Adipocyte (in vitro differentiated cells): Measurements from ENCODE around the gene SYTL3.
"Not testable (repeated sequence)": the region's sequence is repeated elsewhere in the genome, so short reads cannot be mapped to it uniquely, and the experiment has no call there.

Experiments
- DNase-seq: peaks from one replicate; pipeline ENCODE4 v3.0.0-alpha.2; 2015; ENCODE audit warnings: low read depth
- H3K27me3 ChIP-seq: replicated peaks from 2 replicates; pipeline ENCODE4 v1.7.0; 2013; ENCODE audit warnings: mild to moderate bottlenecking, low read length, moderate library complexity; ENCODE audit not compliant: control insufficient read depth, insufficient read depth
- H3K36me3 ChIP-seq: 2 replicates; pipeline ENCODE4 v1.7.0; 2013; ENCODE audit warnings: low read length, mild to moderate bottlenecking, moderate library complexity; ENCODE audit not compliant: control insufficient read depth, insufficient read depth, severe bottlenecking
- H3K4me1 ChIP-seq: 2 replicates; pipeline ENCODE4 v1.7.0; 2013; ENCODE audit warnings: mild to moderate bottlenecking, low read length, moderate library complexity; ENCODE audit not compliant: control insufficient read depth, insufficient read depth
- H3K4me3 ChIP-seq: 2 replicates; pipeline ENCODE4 v1.7.0; 2013; ENCODE audit warnings: mild to moderate bottlenecking, low read length, moderate library complexity
- H3K9ac ChIP-seq: 2 replicates; pipeline ENCODE4 v1.7.0; 2013; ENCODE audit warnings: mild to moderate bottlenecking, low read length, moderate library complexity
- H3K9me3 ChIP-seq: 2 replicates; pipeline ENCODE4 v1.7.0; 2013; ENCODE audit warnings: mild to moderate bottlenecking, low read length, moderate library complexity; ENCODE audit not compliant: control insufficient read depth

The SYTL3 gene

DNA sequence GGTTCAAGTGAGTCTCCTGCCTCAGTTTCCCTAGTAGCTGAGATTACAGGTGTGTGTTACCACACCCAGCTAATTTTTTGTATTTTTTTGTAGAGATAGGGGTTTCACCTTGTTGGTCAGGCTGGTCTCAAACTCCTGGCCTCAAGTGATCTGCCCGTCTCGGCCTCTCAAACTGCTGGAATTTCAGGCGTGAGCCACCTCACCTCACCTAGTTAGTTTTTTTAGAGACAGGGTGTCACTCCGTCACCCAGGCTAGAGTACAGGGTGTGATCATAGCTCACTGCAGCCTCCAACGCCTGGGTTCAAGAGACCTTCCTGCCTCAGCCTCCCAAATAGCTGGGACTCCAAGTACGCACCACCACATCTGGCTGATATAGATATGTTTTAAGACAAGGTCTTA lies 22.9 kb downstream of the SYTL3 start:
- no peak overlapping the region for H3K9ac ChIP-seq
- H3K27me3 ChIP-seq, result no peaks in the 10 kb centered on the region
- H3K4me1 ChIP-seq, result peaks cover 17% of the 10 kb centered on the region
- H3K4me3 ChIP-seq, result no peak overlapping the region
- no peak for DNase-seq
- no peaks in the 10 kb centered on the region for H3K9me3 ChIP-seq
- H3K36me3 ChIP-seq, result no peaks in the 10 kb centered on the region

DNA sequence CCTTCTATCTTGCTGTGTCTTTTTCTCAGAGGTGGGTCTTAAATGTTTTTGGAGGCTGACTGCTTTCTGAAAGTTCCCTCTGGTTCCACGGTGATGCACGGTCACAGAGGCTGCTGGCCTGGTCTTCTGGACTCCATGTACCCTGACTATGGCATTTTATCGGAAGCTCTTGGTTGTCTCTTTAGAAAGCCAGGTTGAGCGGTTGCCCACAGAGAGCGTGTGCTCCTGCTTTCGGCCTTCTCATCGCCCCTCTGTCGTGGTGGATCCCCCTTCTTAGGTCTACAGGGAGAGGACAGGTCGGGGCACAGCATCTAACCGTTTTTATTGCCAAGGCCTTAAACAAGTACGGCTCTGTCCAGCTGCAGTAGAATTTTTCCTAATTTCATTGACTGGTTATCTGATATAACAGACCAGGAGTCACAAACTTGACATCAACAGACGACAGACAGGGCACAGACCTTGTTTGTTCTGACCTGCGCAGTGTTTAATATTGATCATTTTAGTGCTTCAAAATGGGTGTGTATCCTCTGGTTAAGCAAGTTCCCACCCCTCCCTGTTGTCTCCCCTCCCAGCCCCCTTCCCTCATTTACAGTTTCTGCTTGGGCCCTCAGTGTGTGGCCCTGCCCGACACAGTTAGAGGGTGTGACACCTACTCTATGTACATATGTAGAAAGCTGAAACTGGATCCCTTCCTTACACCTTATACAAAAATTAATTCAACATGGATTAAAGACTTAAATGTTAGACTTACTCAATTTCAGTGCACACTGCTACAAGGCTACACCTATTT lies 24.7 kb downstream of the SYTL3 start:
- Histone ChIP-seq H3K4me3 (no peak overlapping the region), H3K9me3 (no peaks in the 10 kb centered on the region), H3K36me3 (no peaks in the 10 kb centered on the region), H3K4me1 (peaks cover 14% of the 10 kb centered on the region), H3K9ac (no peak overlapping the region), H3K27me3 (no peaks in the 10 kb centered on the region)
- no peak for DNase-seq

DNA sequence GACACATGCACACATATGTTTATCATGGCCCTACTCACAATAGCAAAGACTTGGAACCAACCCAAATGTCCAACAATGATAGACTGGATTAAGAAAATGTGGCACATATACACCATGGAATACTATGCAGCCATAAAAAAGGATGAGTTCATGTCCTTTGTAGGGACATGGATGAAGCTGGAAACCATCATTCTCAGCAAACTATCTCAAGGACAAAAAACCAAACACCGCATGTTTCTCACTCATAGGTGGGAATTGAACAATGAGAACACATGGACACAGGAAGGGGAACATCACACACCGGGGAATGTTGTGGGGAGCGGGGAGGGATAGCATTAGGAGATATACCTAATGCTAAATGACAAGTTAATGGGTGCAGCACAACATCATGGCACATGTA lies 27.2 kb downstream of the SYTL3 start:
- not testable (repeated sequence) for H3K36me3 ChIP-seq, DNase-seq, H3K9me3 ChIP-seq, H3K9ac ChIP-seq, H3K27me3 ChIP-seq, H3K4me3 ChIP-seq
- H3K4me1 ChIP-seq, result peaks cover 10% of the 10 kb centered on the region

DNA sequence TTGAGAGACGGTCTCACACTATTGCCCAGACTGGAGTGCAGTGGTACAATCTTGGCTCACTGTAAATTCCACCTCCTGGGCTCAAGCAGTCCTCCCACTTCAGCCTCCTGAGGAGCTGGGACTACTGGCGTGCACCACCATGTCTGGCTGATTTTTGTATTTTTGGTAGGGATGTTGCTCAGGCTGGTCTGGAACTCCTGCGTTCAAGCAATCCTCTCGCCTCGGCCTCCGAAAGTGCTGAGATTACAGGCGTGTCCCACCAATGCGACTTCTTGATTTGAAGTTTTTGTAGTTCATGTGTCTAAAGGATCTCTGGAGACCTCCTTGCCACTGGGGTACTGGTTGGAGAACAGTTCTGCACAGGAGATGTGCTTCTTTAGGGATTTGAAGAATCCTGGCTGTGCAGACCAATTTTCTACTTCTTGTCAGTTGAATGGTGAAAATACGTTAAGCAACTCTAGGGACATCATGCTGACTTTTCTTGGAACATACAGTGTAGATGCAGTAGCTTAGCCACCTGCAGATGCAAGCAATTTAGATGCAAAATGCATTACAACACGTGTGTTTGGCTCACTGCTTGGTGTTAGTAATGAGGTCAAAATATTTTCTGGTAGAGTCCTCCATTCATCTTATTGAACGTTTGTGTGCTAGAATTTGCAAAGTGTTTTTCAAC lies 28.2 kb downstream of the SYTL3 start:
- Histone ChIP-seq H3K9me3 (no peaks in the 10 kb centered on the region), H3K9ac (no peak overlapping the region), H3K4me3 (no peak overlapping the region), H3K27me3 (no peaks in the 10 kb centered on the region), H3K4me1 (peaks cover 10% of the 10 kb centered on the region), H3K36me3 (no peaks in the 10 kb centered on the region)
- DNase-seq, result no peak

DNA sequence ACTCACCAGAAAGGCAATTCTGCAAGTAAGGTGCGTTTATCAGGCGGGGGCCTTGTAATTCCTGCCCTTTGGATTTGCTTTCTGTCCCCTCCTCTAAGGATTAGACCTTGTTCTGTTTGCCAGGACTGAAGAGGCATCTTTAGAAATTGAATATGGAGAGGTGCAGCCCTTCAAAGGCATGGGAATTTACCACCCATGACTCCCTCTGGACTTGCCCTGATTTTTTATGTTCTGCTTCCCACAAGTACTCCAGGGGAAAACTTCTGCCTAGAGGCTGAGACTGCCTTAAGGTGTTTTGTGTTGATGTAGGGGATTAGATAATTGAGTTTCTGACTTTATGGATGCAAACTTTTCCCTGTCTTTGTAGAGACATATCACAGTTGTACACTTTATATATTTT lies 30.2 kb downstream of the SYTL3 start:
- Histone ChIP-seq H3K9me3 (no peaks in the 10 kb centered on the region), H3K27me3 (no peaks in the 10 kb centered on the region), H3K36me3 (no peaks in the 10 kb centered on the region), H3K4me1 (peaks cover 28% of the 10 kb centered on the region), H3K4me3 (no peak overlapping the region), H3K9ac (no peak overlapping the region)
- DNase-seq, result no peak

DNA sequence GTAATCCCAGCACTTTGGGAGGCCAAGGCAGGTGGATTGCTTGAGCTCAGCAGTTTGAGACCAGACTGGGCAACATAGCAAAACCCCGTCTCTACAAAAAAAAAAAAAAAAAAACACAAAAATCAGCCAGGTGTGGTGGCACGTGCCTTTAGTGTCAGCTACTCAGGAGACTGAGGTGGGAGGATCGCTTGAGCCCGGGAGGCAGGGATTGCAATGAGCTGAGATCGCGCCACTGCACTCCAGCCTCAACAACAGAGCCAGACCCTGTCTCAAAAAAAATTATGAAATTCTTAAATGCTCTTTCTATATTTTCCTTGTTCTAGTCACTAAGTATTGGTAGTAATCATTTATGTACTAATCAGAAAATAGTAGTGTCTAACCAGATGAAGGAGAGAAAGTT lies 30.6 kb downstream of the SYTL3 start:
- H3K36me3 ChIP-seq, result no peaks in the 10 kb centered on the region
- H3K4me3 ChIP-seq, result no peak overlapping the region
- H3K4me1 ChIP-seq, result peaks cover 30% of the 10 kb centered on the region
- H3K9ac ChIP-seq, result no peak overlapping the region
- H3K9me3 ChIP-seq, result no peaks in the 10 kb centered on the region
- no peaks in the 10 kb centered on the region for H3K27me3 ChIP-seq
- no peak for DNase-seq

DNA sequence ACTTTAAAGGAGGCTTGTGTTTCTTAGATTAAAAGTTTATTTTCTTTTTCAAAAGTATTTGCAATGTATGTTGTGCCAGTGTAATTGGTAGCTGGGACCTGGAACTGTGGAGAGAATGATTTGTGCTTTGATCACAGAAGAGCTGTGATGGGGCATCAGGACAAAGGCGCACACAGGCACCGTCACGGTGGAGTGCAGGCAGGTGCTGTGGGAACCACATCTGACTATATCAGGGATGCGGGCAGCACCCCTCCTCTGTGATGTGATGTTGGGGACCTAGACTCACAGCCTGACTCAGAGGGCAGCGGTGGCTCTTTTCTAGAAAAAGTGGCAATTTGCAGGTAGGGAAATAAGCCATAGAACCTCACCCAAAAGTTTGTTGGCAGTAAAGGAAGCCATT lies 34.5 kb downstream of the SYTL3 start:
- Histone ChIP-seq H3K27me3 (no peaks in the 10 kb centered on the region), H3K4me3 (no peak overlapping the region), H3K9ac (peak overlapping the region; percentile 15), H3K4me1 (peaks cover 23% of the 10 kb centered on the region), H3K36me3 (no peaks in the 10 kb centered on the region), H3K9me3 (no peaks in the 10 kb centered on the region)
- no peak for DNase-seq

DNA sequence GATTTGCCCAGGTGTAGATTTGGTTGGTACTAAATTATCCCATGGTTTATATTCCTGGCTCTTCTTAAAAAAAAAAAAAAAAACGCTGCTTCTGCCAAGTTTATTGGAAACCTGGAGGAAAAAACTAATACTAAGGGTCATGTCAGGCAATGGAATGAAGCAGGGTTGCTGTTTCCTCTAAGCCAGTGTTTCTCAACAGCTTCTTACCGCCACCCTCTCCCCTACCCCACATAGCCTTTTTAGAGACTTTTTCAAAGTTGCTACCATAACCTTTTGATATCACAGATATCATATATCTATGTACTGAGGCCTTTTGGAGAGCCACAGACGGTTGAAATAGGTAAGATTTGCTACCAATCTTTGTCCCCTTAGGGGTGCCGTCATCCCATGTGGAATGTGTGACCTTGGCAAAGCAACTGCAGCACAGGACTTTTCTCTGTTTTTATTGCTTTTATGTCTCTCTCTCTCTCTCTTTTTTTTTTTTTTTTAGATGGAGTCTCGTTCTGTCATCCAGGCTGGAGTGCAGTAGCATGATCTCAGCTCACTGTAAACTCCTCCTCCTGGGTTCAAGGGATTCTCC lies 35.0 kb downstream of the SYTL3 start:
- no peak for DNase-seq
- no peaks in the 10 kb centered on the region for H3K9me3 ChIP-seq
- H3K9ac ChIP-seq, result peak overlapping the region; percentile 62
- no peaks in the 10 kb centered on the region for H3K36me3 ChIP-seq
- H3K4me1 ChIP-seq, result peaks cover 23% of the 10 kb centered on the region
- peak overlapping the region; percentile 15 for H3K4me3 ChIP-seq
- no peaks in the 10 kb centered on the region for H3K27me3 ChIP-seq

DNA sequence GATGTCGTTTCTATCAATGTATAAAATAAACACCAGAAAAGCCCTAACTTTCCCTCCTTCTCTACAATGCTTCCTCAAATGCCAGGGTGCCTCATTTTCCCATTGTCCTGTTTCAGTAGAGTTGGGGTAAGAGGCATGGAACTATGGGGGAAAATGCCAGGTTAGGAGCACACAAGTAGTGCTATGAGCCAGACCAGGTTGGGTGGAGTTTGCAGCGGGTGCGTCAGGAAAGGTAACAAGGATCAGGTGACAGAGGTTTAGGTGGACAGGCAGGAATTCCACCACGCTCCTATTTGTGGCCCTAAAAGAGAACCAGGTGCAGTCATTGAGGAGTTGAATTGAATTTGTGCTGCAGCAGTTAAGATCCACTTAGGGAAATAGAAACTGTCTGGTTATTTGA lies 36.5 kb downstream of the SYTL3 start:
- Histone ChIP-seq H3K4me1 (peaks cover 23% of the 10 kb centered on the region), H3K9me3 (no peaks in the 10 kb centered on the region), H3K36me3 (no peaks in the 10 kb centered on the region), H3K9ac (no peak overlapping the region), H3K4me3 (no peak overlapping the region), H3K27me3 (no peaks in the 10 kb centered on the region)
- no peak for DNase-seq

DNA sequence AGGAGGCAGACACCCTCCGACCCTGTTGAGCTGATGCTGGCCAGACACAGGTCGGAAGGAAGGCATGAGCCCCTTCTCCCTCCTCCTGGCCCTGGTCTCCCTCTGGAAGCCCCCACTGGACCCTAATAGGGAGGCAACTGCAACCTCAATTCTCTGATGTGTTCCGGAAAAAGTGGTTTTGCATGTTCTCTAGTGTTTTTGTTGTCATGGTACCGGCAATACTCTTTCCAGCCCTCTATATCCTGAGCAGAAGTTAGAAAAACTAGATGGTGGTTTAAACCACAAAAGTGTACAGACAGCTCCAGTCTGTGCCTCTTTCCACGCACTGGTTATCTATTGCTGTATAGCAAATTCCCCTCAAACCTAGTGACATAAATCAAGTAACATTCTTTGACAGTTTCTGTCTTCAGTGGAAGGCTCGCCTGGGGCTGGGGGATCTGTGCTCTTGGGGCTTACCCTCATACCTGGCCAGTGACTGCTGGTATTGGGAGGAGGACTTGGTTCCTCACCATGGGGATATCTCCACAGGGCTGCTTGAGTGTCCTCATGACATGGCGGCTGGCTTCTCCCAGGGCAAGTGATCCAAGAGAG lies 37.0 kb downstream of the SYTL3 start:
- Histone ChIP-seq H3K9me3 (no peaks in the 10 kb centered on the region), H3K4me1 (peaks cover 23% of the 10 kb centered on the region), H3K9ac (no peak overlapping the region), H3K4me3 (no peak overlapping the region), H3K36me3 (no peaks in the 10 kb centered on the region), H3K27me3 (no peaks in the 10 kb centered on the region)
- DNase-seq, result no peak

DNA sequence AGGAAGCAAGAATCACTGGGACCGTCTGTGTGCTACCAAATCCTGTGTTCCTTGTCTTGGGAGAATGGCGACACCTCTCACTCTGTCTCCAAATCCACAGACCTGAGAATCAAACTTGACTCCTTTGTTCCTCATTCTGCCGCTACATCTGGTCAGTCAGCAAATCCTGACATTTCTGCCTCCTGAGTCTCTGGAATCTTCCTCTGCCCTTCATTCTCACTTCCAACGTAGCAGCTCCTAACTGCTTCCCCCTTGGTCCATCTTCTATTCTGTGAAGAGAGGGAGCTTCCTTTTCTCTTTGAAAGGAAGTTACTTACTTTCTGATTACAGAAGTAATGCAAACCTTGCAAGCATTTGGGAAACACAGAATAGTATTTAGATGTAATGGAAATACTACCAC lies 37.7 kb downstream of the SYTL3 start:
- Histone ChIP-seq H3K9me3 (no peaks in the 10 kb centered on the region), H3K36me3 (no peaks in the 10 kb centered on the region), H3K4me3 (no peak overlapping the region), H3K27me3 (no peaks in the 10 kb centered on the region), H3K4me1 (peaks cover 23% of the 10 kb centered on the region), H3K9ac (no peak overlapping the region)
- no peak for DNase-seq
